Astrocyte (in vitro differentiated cells and primary cell): ENCODE results near the gene ARHGEF10L. TPM values are rescaled to one million over a fixed set of nuclear protein-coding genes. Genes with fewer than 3 reads are reported as not detected.

Experiments
- DNase-seq: peaks from one replicate; pipeline ENCODE4 v3.0.0-alpha.2; 2010; ENCODE audit warnings: low read depth
- FAIRE-seq: peaks from 2 replicates; lab custom pipeline; 2011; peaks lifted over from hg19 to GRCh38; lab: Jason Lieb, UNC
- H2AFZ ChIP-seq: 2 replicates; pipeline ENCODE4 v1.6.0; 2012; ENCODE audit warnings: low read depth, low read length, inconsistent platforms
- H3K27ac ChIP-seq: 2 replicates; pipeline ENCODE4 v1.5.1; 2011; ENCODE audit warnings: low read depth, low read length, inconsistent platforms
- H3K27me3 ChIP-seq: 2 replicates; pipeline ENCODE4 v1.6.0; 2011; ENCODE audit warnings: low read length, inconsistent platforms; ENCODE audit not compliant: insufficient read depth
- H3K36me3 ChIP-seq: 2 replicates; pipeline ENCODE4 v1.5.1; 2011; ENCODE audit warnings: low read length, inconsistent platforms; ENCODE audit not compliant: insufficient read depth
- H3K4me1 ChIP-seq: 2 replicates; pipeline ENCODE4 v1.5.1; 2011; ENCODE audit warnings: low read length, inconsistent platforms; ENCODE audit not compliant: insufficient read depth
- H3K4me2 ChIP-seq: 2 replicates; pipeline ENCODE4 v1.6.0; 2012; ENCODE audit warnings: low read length, inconsistent platforms
- H3K4me3 ChIP-seq: 2 replicates; pipeline ENCODE4 v1.5.1; 2011; ENCODE audit warnings: low read depth, mild to moderate bottlenecking, low read length, inconsistent platforms; ENCODE audit not compliant: insufficient read depth
- H3K79me2 ChIP-seq: 2 replicates; pipeline ENCODE4 v1.6.0; 2012; ENCODE audit warnings: mild to moderate bottlenecking, low read length, inconsistent platforms; ENCODE audit not compliant: insufficient read depth
- H3K9ac ChIP-seq: 2 replicates; pipeline ENCODE4 v1.6.0; 2012; ENCODE audit warnings: mild to moderate bottlenecking, low read length, inconsistent platforms
- H3K9me3 ChIP-seq: 2 replicates; pipeline ENCODE4 v1.5.1; 2012; ENCODE audit warnings: low read depth, mild to moderate bottlenecking, low read length, inconsistent platforms; ENCODE audit not compliant: insufficient read depth
- H4K20me1 ChIP-seq: 2 replicates; pipeline ENCODE4 v1.6.0; 2012; ENCODE audit warnings: low read length, inconsistent platforms; ENCODE audit not compliant: insufficient read depth
- H3K27ac Mint-ChIP-seq: one replicate; pipeline ENCODE4 v1.8.0; 2021; ENCODE audit warnings: mild to moderate bottlenecking, mixed read lengths; ENCODE audit not compliant: unreplicated experiment
- H3K27me3 Mint-ChIP-seq: one replicate; pipeline ENCODE4 v1.8.0; 2021; ENCODE audit warnings: low read depth, mixed read lengths; ENCODE audit not compliant: unreplicated experiment
- H3K36me3 Mint-ChIP-seq: one replicate; pipeline ENCODE4 v1.8.0; 2021; ENCODE audit warnings: low read depth, mixed read lengths; ENCODE audit not compliant: unreplicated experiment
- H3K4me1 Mint-ChIP-seq: one replicate; pipeline ENCODE4 v1.8.0; 2021; ENCODE audit warnings: low read depth, mixed read lengths; ENCODE audit not compliant: unreplicated experiment
- H3K4me3 Mint-ChIP-seq: one replicate; pipeline ENCODE4 v1.8.0; 2021; ENCODE audit warnings: mild to moderate bottlenecking, moderate library complexity, mixed read lengths; ENCODE audit not compliant: unreplicated experiment
- H3K9me3 Mint-ChIP-seq: one replicate; pipeline ENCODE4 v1.8.0; 2021; ENCODE audit warnings: mild to moderate bottlenecking, mixed read lengths; ENCODE audit not compliant: unreplicated experiment
- CTCF ChIP-seq: IDR thresholded peaks from 2 replicates; pipeline ENCODE4 v1.5.1; 2011; ENCODE audit warnings: low read depth, mild to moderate bottlenecking, inconsistent platforms, low read length, moderate library complexity; ENCODE audit not compliant: insufficient read depth
- EZH2 ChIP-seq: IDR thresholded peaks from 2 replicates; pipeline ENCODE4 v1.6.1; 2012; ENCODE audit warnings: mild to moderate bottlenecking, low read length, inconsistent platforms; ENCODE audit not compliant: insufficient read depth
- total RNA-seq: library from RNA; stranded (reverse); gene quantifications from 2 replicates; pipeline ENCODE4 v1.2.1, GENCODE V29; 2021

The ARHGEF10L gene
- total RNA-seq, 1 donor from 2014 or later = 14.2 TPM

- DNase-seq (no peak), FAIRE-seq (no peak)
- Histone ChIP-seq H4K20me1 (peaks cover 21% of the 10 kb centered on the region), H3K27ac (no peak overlapping the region), H3K4me1 (no peaks in the 10 kb centered on the region), H3K4me3 (no peak overlapping the region), H3K27me3 (no peaks in the 10 kb centered on the region), H2AFZ (no peak overlapping the region), H3K4me2 (no peak overlapping the region), H3K9ac (no peak overlapping the region), H3K79me2 (no peaks in the 10 kb centered on the region), H3K9me3 (no peaks in the 10 kb centered on the region), H3K36me3 (peaks cover 3% of the 10 kb centered on the region)
- Mint-ChIP-seq H3K27me3 (no peaks in the 10 kb centered on the region), H3K9me3 (no peaks in the 10 kb centered on the region), H3K27ac (no peak overlapping the region), H3K36me3 (peaks cover 16% of the 10 kb centered on the region), H3K4me1 (no peaks in the 10 kb centered on the region), H3K4me3 (no peak overlapping the region)
- TF ChIP-seq CTCF (no peak), EZH2 (no peak)
Measured at GRCh38 chr1:17668195-17668594, 128.7 kb downstream of the ARHGEF10L start.

DNA sequence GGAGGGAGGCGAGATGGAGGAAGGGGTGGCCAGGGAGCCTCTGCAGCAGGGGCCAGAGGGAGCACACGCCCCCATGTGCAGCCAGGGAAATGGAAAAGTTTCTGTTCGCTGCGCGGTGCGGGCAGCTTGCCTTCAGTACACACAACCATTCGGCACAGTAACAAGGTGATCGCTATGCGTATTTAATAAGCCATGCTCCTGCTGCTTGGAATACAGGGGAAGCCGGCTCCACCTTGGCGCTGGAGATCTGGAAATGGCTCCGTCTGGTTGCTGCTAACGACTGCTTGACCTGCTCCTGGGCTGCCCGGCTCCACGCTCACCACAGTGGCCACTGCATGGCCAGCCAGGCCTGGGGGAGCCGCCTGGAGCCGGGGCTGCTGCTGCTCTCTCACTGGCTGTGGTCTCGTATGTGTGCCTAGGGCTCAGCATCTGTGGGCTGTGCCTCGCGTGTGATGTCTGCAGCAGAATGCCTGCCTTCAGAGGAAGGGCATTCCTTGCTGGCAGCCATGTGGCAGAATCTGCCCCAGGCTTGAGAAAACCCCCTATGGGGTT is 129.2 kb downstream of the ARHGEF10L start:
- Histone ChIP-seq H3K9ac (no peak overlapping the region), H3K9me3 (no peaks in the 10 kb centered on the region), H3K36me3 (peaks cover 3% of the 10 kb centered on the region), H3K4me2 (no peak overlapping the region), H3K4me1 (no peaks in the 10 kb centered on the region), H4K20me1 (peaks cover 26% of the 10 kb centered on the region), H3K27ac (no peak overlapping the region), H3K4me3 (no peak overlapping the region), H3K79me2 (no peaks in the 10 kb centered on the region), H3K27me3 (no peaks in the 10 kb centered on the region), H2AFZ (no peak overlapping the region)
- no peak for FAIRE-seq
- H3K4me3 Mint-ChIP-seq = no peak overlapping the region
- TF ChIP-seq EZH2 (no peak), CTCF (no peak)
- H3K4me1 Mint-ChIP-seq = no peaks in the 10 kb centered on the region
- H3K36me3 Mint-ChIP-seq = peaks cover 14% of the 10 kb centered on the region
- no peak overlapping the region for H3K27ac Mint-ChIP-seq
- H3K27me3 Mint-ChIP-seq = no peaks in the 10 kb centered on the region
- no peaks in the 10 kb centered on the region for H3K9me3 Mint-ChIP-seq
- DNase-seq = no peak

DNA sequence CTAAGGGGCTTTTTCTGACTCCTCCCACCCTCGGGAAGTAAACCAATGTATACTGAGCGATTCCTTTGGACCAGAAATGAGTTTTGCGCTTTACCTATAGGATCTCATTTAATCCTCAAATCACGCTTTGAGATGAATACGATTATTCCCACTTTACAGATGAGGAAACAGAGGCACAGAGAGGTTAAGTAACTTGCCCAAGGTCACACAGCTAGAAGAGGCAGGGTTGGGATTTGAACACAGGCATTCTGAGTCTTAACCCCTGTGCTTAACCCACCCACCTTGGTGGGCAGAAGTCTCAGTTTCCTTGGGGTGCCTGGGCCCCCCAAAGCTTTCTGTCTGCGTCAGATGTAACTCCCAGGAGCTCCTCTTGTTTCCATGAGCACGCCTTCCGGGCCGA is 129.8 kb downstream of the ARHGEF10L start:
- TF ChIP-seq EZH2 (no peak), CTCF (no peak)
- H3K79me2 ChIP-seq = no peaks in the 10 kb centered on the region
- Mint-ChIP-seq H3K27me3 (no peaks in the 10 kb centered on the region), H3K4me1 (no peaks in the 10 kb centered on the region), H3K9me3 (no peaks in the 10 kb centered on the region), H3K36me3 (peaks cover 14% of the 10 kb centered on the region), H3K27ac (no peak overlapping the region), H3K4me3 (no peak overlapping the region)
- no peak overlapping the region for H3K9ac ChIP-seq
- peaks cover 3% of the 10 kb centered on the region for H3K36me3 ChIP-seq
- H3K9me3 ChIP-seq = no peaks in the 10 kb centered on the region
- no peak overlapping the region for H3K4me3 ChIP-seq
- H3K4me2 ChIP-seq = no peak overlapping the region
- no peaks in the 10 kb centered on the region for H3K27me3 ChIP-seq
- FAIRE-seq = no peak
- peaks cover 32% of the 10 kb centered on the region for H4K20me1 ChIP-seq
- no peak overlapping the region for H2AFZ ChIP-seq
- H3K27ac ChIP-seq = no peak overlapping the region
- no peak for DNase-seq
- no peaks in the 10 kb centered on the region for H3K4me1 ChIP-seq
